ENCODE measurements around the gene GPR132.

GPR132 gene

DNA sequence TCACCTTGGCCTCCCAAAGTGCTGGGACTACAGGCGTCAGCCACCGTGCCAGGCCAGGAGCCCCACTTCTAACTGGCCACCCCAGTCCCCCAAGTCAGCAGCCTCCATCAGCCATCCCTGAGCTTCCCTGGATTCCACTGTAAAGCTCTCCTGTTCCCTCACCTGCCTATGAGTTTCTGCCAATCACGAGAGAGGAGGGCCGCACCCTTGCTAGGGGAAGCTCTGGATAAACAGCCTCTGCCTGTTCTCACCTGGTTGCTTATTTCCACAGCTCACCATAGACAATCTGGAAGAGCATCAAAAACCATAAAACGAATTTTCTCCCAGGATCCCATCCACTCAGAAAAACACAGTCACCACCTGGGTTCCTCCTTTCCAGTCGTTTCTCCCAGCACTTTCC lies 49.3 kb downstream of the GPR132 start:
- DNase-seq = no peak

DNA sequence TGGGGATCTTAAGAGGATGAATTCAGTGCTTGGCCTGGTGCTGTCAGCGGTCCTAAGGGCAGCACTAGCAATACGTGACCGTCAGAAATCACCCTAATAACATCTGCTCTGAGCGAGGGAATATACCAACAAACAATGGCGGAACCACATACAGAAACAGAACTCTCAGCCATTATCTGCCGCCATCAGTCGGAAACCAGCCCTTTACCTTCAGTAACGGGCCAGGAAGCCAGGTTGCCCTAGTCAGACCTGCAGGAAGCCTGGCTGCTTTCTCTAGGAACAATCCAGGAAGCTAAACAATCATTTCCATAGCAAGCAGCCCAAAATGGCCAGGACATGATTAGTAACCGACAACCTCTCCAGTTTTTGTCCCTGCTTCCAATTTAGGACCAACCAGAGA lies 50.0 kb downstream of the GPR132 start:
- DNase-seq = no peak

DNA sequence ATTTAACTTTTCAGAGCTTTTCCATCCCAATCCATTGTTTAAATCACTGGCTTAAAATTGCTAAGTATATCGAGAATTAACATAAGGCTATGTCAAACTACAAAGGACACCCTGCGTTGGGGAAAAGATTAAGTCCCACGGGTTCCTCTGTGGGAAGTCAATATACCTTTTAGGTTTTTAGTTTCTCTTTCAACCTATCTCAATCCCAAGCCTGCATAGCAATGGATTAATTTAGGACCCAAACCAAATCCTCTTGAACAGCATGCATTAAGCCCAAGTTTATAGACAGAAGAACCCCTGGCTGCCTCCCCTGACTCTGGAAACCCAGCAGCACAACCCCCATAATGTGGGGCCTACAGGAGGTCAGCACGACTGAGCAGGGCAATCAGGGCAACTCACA lies 50.6 kb downstream of the GPR132 start:
- no peak for DNase-seq

DNA sequence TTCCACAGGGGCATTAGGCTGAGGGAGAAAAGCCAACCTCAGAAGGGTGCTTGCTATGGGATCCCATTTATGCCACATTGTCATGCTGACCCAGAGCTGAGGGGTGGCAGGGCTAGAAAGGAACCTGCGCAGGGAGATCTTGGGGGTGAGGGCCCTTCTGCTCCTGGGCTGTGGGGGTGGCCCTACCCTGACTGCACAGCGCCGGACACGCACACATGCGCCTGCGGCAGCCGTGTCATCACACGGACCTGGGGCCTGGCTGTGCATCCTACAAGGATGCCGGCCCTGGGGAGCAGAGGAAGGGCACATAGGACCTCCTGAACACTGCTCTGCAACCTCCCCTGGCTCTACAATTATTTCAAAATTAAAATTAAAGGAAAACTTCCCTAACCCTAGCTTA lies 51.2 kb downstream of the GPR132 start:
- no peak for DNase-seq

DNA sequence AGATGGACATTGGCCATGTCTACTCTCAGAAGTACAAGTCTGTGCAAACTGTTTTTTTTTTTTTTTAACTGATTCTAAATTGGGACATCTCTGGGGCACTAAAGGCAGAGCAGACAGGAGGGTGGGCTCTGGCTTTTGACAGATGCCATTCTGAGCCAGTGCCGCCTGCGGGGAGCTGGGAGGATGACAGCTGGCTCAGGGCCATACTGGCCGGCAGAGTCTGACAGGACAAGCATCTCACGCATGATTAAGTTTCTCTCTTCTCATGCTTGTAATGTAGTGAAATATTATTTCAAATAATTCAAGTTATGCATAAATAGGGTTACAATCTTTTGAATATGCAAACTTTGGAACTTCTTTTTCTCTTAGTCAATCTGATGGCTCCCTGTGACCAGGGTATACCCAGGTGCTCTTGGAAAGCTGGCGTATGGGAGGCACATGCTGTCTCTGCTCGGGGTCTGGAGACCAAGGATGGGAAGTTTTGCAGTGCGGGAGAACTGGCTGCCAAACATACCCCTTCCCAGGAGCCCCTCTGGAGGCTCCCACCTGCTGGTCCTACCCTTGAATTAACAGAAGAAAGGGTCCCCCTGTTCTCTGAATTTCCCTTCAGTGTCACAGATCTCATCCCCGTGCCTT lies 52.0 kb downstream of the GPR132 start:
- DNase-seq = no peak

DNA sequence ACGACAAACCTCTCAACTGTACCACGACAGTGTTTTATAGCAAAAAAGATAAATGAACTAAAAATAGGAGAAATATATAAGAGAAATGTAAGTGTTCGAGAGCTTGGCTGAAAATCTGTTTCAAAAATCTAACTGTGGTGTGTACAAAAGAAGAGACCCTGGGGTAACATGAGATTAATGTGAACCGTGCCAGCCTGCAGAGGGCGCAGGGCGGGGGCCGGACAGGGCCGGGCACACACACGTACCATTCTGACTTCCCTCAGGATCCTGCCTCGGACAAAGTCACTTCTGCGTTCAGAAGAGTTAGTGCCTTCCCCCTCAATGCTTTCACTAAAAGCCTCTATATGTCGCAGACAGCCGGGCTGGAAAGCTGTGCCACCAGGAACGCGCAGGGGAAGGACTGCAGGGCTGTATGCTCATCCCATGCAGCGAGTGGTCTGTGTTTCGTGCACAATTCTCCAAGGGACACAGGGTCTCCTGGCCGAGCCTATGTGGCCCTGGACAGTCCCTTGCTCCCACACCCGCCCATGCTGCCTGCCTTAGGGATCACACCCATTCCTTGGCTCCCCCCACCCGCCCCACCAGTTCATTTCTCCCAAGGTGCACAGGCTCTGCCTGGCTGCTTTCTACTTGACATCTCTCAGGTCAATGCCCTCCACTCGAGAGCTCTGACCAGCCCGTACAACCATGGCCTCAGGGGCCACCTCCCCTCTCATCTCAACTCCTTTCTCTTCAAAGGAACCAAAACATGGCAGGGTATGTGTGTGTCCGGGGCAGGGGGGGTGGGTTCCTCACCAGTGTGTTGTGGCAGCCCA lies 52.9 kb downstream of the GPR132 start:
- DNase-seq = no peak

DNA sequence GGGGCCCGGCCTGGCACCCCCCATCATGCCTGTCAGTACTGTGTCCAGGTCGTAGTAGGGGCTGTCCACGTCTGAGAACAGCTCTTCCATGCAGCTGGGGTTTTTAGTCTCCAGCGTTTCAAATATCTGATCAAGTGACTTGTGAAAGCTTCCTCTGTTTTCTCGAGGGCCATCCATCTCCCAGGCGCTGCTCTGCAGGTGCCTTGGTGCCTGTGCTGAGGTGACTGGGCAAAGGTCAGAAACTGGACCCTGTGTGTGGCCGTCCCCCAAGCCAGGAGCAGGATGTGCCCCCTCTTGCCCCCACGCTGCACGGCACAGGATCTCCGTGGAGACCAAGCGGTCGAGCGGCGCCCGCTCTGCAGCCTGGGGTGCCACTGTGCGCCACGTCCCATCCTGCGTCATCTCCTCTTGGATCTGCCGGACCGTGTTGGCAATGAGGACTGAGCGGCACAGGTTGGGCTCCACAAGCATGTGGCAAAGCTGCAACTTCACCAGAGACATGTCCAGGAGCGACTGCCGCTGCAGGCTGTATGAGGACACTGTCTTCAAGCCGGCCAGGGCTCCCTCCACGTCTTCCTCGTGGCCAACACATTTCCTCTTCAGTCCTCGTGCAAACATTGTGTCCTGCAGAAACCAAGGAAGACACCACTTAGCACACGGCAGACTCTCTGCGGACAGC lies 53.8 kb downstream of the GPR132 start:
- DNase-seq = no peak

DNA sequence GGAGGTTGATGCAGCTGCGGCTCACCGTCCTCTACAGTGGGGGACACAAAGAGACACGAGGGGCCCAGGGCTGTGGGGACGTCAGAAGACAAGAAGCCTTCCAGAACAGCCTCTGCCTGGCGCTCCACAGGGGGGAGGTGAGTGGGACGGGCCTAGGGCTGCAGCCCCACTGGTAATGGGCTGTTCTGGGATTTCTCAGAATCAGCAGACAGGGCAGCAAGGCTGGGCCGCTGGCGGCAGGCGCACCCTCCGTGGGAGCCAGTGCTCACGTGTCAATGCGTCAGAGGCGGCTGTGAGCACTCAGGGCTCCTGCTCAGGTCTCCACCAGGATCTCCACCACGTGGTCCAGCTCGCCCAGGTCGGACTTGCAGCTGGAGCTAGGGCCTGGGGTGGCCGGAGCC lies 54.3 kb downstream of the GPR132 start:
- DNase-seq = no peak

DNA sequence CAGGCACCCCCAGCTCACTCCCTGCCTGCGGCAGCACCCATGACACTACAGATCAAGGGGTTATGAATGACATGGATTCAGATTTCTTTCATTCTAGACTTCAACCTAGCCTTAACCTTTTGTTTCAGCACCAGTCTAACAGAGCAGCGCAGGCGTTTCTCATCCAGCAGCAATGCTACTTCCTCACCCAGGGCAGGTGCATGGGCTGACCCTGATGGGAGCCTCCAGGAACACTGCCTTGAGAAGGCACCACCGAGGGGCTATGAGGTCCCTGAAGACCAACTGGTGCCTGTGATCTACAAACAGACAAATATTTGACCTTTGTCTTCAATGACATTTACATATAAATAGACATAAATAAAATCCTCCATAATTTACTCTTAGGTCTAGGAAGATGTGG lies 55.1 kb downstream of the GPR132 start:
- no peak for DNase-seq

DNA sequence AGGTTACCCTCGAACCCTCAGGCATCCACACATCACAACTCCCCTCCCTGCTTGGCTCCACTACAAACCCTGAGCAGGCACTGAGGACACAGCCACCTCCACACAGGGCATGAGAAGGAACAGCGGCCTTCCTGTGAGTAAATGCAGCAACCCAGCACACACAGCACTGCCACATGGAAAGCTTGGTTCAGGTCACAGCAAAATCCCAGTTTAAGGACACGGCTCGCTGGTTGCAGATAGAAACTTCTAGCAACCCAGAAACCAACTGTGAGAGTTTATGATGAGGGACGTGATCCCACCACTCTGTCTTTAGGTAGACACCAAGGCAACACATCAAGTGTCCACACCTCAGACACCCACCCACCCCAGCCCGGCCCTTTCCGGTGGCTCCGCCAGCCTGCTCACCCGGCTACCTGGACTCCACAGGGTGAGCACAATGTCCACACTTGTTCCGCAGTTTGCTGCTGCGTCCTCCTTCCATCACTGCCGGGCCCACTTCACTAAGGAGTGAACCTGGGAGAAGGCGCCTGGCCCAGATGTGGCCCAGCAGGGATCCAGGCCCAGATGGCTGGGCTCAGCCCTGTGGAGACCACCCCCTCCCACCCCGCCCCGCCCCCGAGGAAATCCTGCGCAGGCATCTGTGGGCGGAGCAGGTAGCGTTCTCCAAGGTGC lies 57.5 kb downstream of the GPR132 start:
- no peak for DNase-seq

DNA sequence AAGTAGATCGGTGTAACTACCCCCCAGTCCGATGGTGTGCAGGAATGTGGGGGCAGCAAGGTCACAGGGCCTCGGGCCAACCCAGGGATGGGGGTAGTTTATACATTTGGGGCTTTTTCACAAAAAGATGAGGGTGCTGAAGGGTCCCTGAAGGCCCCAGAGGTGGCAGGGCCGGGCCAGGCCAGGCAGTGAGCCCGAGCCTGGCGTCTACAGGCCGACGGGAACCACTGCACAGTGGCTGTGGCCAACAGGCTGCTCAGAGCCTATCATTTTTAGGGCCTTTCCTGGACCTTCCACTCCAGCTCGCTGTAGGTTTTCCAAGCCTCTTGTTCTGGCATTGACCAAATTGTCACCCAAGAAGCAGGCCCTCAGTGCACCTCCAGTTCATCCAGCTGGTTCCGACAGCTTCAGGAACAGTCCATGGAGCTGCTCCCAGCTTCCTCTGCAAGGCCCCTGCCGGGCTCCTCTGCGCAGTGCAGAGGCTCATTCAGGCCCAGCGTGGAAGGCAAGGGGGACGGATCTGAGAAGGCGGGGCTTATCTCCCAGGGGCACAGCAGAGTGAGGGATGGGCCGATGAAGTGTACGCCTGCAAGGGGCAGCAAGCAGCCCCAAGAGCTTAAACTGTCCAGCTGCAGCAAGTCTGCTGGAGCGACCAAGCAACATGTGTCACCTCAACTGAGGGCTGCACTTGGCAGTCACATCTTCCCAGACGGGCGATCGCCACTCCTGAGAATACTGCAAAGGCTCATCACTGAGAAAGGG lies 58.2 kb downstream of the GPR132 start:
- DNase-seq = no peak

DNA sequence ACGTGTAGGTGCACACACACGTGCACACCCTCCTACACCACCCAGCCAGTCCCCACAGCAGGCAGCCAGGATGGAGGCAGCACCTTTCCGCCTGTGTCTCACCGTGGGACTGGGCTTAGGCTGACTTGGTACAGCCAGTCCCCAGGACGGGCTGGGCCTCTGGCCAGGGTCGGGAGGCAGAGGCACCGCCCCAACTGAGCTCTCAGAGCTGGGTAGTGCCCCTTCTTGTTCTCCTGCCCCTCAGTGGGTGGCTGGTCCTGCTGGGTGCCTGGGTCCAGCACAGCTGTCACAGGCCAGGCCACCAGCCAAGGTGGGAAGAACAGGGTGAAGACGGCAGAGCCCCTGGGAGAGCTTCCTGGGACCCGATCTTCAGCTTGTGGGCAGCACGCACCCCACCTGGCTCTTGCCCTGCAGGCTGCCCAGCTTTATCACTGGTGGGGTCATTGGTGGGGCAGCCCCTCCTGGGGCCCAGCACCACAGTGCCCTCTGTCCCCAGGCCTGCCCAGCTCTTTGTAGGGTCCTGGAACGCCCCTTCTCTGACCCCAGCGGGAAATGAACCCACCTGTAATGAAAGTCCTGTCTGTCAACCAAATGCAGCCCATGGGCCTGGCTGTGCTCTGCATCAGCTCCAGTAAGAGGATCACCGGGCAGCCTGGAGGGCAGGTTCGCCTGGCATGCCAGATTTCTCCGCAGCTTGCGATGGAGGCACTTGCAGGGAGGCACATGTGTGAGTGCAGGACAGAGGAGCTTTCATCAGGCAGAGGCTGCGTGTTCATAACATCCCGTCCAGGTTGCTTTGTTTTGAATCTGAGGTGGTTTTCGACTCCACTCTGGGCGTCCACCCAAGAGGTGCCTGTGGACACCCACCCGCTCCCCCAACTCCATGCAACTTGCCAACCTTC lies 59.0 kb downstream of the GPR132 start:
- no peak for DNase-seq

DNA sequence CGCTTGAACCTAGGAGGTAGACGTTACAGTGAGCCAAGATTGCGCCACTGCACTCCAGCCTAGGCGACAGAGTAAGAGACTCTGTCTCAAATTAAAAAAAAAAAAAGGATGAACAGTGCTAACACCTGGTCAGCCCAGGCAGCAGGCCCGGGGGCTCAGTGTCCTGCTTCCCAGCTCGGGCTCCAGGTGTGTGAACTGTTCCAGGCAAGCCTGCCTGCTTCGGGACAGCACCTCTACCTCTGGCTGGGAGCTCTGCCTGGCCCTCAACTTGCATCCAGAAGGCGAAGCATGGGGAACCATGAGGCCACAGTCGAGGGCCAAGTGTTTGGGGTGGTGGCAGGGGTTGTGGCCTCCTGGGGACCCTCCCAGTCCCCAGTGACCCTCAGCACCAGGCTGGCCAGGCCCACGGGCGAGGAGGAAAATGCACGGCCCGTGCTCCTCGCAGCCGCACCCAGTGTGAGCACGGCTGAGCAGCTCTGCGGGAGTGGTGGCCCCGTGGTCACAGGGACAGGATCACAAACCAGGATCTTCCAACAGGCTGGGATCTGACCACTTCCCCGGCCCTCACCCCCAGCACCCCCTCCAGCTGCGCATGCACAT lies 59.8 kb downstream of the GPR132 start:
- DNase-seq = no peak
